Dendritic cell treated with granulocyte-macrophage colony-stimulating factor and Interleukin-4, amounts not matched to agents 40 ng/mL and 50 ng/mL, for 4 days (primary cell): ENCODE results near the gene PRSS48.

ENCODE experiments used
- H3K27ac Mint-ChIP-seq: one replicate; pipeline ENCODE4 v1.8.0; 2022; ENCODE audit warnings: mild to moderate bottlenecking, mixed read lengths
- H3K27me3 Mint-ChIP-seq: one replicate; pipeline ENCODE4 v1.8.0; 2022; ENCODE audit warnings: mild to moderate bottlenecking, mixed read lengths
- H3K36me3 Mint-ChIP-seq: one replicate; pipeline ENCODE4 v1.8.0; 2022; ENCODE audit warnings: low read depth, mixed read lengths
- H3K4me1 Mint-ChIP-seq: one replicate; pipeline ENCODE4 v1.8.0; 2022; ENCODE audit warnings: low read depth, mixed read lengths
- H3K4me3 Mint-ChIP-seq: one replicate; pipeline ENCODE4 v1.8.0; 2022; ENCODE audit warnings: mild to moderate bottlenecking, moderate library complexity, mixed read lengths
- H3K9me3 Mint-ChIP-seq: one replicate; pipeline ENCODE4 v1.8.0; 2022; ENCODE audit warnings: mixed read lengths
- intact Hi-C: fragments of 100-400 bp; cut with micrococcal nuclease; formaldehyde crosslinking; loops from one replicate; pipeline ENCODE4 v1.15.0; 2022

The PRSS48 gene

GRCh38 chr4:151284534-151285245 lies 7.7 kb downstream of the PRSS48 start:
- H3K4me3 Mint-ChIP-seq, result no peak overlapping the region
- H3K4me1 Mint-ChIP-seq, result no peaks in the 10 kb centered on the region
- H3K36me3 Mint-ChIP-seq, result no peaks in the 10 kb centered on the region
- peaks cover 8% of the 10 kb centered on the region for H3K9me3 Mint-ChIP-seq
- peaks cover 3% of the 10 kb centered on the region for H3K27me3 Mint-ChIP-seq
- intact Hi-C loops, result no loop called here
- H3K27ac Mint-ChIP-seq, result no peak overlapping the region

GRCh38 chr4:151287409-151287808 lies 10.4 kb downstream of the PRSS48 start:
- Mint-ChIP-seq H3K4me3 (no peak overlapping the region), H3K9me3 (peaks cover 8% of the 10 kb centered on the region), H3K27me3 (peaks cover 2% of the 10 kb centered on the region), H3K27ac (no peak overlapping the region), H3K36me3 (no peaks in the 10 kb centered on the region), H3K4me1 (no peaks in the 10 kb centered on the region)
- intact Hi-C loops, result no loop called here

- Mint-ChIP-seq H3K4me1 (no peaks in the 10 kb centered on the region), H3K9me3 (no peaks in the 10 kb centered on the region), H3K36me3 (no peaks in the 10 kb centered on the region), H3K27ac (no peak overlapping the region), H3K27me3 (no peaks in the 10 kb centered on the region), H3K4me3 (no peak overlapping the region)
- intact Hi-C loops, result no loop called here
Observed at GRCh38 chr4:151291485-151291884, 14.5 kb downstream of the PRSS48 start.

- Mint-ChIP-seq H3K27ac (no peak overlapping the region), H3K4me1 (no peaks in the 10 kb centered on the region), H3K27me3 (no peaks in the 10 kb centered on the region), H3K36me3 (no peaks in the 10 kb centered on the region), H3K9me3 (no peaks in the 10 kb centered on the region), H3K4me3 (no peak overlapping the region)
- intact Hi-C loops, result no loop called here
Observed at GRCh38 chr4:151292038-151292437, 15.1 kb downstream of the PRSS48 start.

GRCh38 chr4:151294833-151295496 lies 18.0 kb downstream of the PRSS48 start:
- no peaks in the 10 kb centered on the region for H3K27me3 Mint-ChIP-seq
- intact Hi-C loops, result no loop called here
- H3K27ac Mint-ChIP-seq, result no peak overlapping the region
- no peaks in the 10 kb centered on the region for H3K9me3 Mint-ChIP-seq
- H3K4me3 Mint-ChIP-seq, result no peak overlapping the region
- no peaks in the 10 kb centered on the region for H3K36me3 Mint-ChIP-seq
- H3K4me1 Mint-ChIP-seq, result no peaks in the 10 kb centered on the region

- H3K4me1 Mint-ChIP-seq, result no peaks in the 10 kb centered on the region
- no peaks in the 10 kb centered on the region for H3K27me3 Mint-ChIP-seq
- H3K36me3 Mint-ChIP-seq, result no peaks in the 10 kb centered on the region
- H3K27ac Mint-ChIP-seq, result no peak overlapping the region
- intact Hi-C loops, result no loop called here
- H3K4me3 Mint-ChIP-seq, result no peak overlapping the region
- H3K9me3 Mint-ChIP-seq, result peaks cover 2% of the 10 kb centered on the region
Observed at GRCh38 chr4:151296227-151296626, 19.3 kb downstream of the PRSS48 start.

- H3K4me3 Mint-ChIP-seq, result no peak overlapping the region
- intact Hi-C loops, result no loop called here
- no peak overlapping the region for H3K27ac Mint-ChIP-seq
- peaks cover 3% of the 10 kb centered on the region for H3K27me3 Mint-ChIP-seq
- H3K9me3 Mint-ChIP-seq, result peaks cover 9% of the 10 kb centered on the region
- no peaks in the 10 kb centered on the region for H3K36me3 Mint-ChIP-seq
- H3K4me1 Mint-ChIP-seq, result no peaks in the 10 kb centered on the region
Observed at GRCh38 chr4:151297170-151297569, 20.2 kb downstream of the PRSS48 start.

GRCh38 chr4:151302432-151302831 lies 25.5 kb downstream of the PRSS48 start:
- H3K27me3 Mint-ChIP-seq, result peaks cover 3% of the 10 kb centered on the region
- intact Hi-C loops, result no loop called here

GRCh38 chr4:151304226-151304625 lies 27.3 kb downstream of the PRSS48 start:
- H3K36me3 Mint-ChIP-seq, result no peaks in the 10 kb centered on the region
- peaks cover 9% of the 10 kb centered on the region for H3K9me3 Mint-ChIP-seq
- H3K4me1 Mint-ChIP-seq, result no peaks in the 10 kb centered on the region
- intact Hi-C loops, result no loop called here
- no peak overlapping the region for H3K4me3 Mint-ChIP-seq
- H3K27ac Mint-ChIP-seq, result no peak overlapping the region
- peaks cover 3% of the 10 kb centered on the region for H3K27me3 Mint-ChIP-seq

More at GRCh38 chr4:151302432-151302831, 25.5 kb downstream of the PRSS48 start:
- no peak overlapping the region for H3K4me3 Mint-ChIP-seq
- no peaks in the 10 kb centered on the region for H3K36me3 Mint-ChIP-seq
- H3K9me3 Mint-ChIP-seq, result peaks cover 9% of the 10 kb centered on the region
- H3K27ac Mint-ChIP-seq, result no peak overlapping the region
- H3K4me1 Mint-ChIP-seq, result no peaks in the 10 kb centered on the region

GRCh38 chr4:151304755-151305154 lies 27.8 kb downstream of the PRSS48 start:
- Mint-ChIP-seq H3K4me3 (no peak overlapping the region), H3K4me1 (no peaks in the 10 kb centered on the region)
- intact Hi-C loops, result no loop called here

GRCh38 chr4:151310124-151310728 lies 33.3 kb downstream of the PRSS48 start:
- Mint-ChIP-seq H3K9me3 (no peaks in the 10 kb centered on the region), H3K27me3 (no peaks in the 10 kb centered on the region), H3K4me3 (no peak overlapping the region), H3K27ac (no peak overlapping the region), H3K36me3 (no peaks in the 10 kb centered on the region), H3K4me1 (no peaks in the 10 kb centered on the region)
- intact Hi-C loops, result no loop called here

More at GRCh38 chr4:151304755-151305154, 27.8 kb downstream of the PRSS48 start:
- peaks cover 9% of the 10 kb centered on the region for H3K9me3 Mint-ChIP-seq
- peaks cover 3% of the 10 kb centered on the region for H3K27me3 Mint-ChIP-seq
- H3K36me3 Mint-ChIP-seq, result no peaks in the 10 kb centered on the region
- no peak overlapping the region for H3K27ac Mint-ChIP-seq

- Mint-ChIP-seq H3K4me1 (no peaks in the 10 kb centered on the region), H3K27ac (no peak overlapping the region), H3K36me3 (no peaks in the 10 kb centered on the region), H3K27me3 (no peaks in the 10 kb centered on the region), H3K4me3 (no peak overlapping the region), H3K9me3 (no peaks in the 10 kb centered on the region)
- intact Hi-C loops, result no loop called here
Observed at GRCh38 chr4:151313306-151314009, 36.5 kb downstream of the PRSS48 start.

GRCh38 chr4:151314010-151314355 lies 37.0 kb downstream of the PRSS48 start:
- no peak overlapping the region for H3K4me3 Mint-ChIP-seq
- no peaks in the 10 kb centered on the region for H3K27me3 Mint-ChIP-seq
- intact Hi-C loops, result no loop called here
- H3K9me3 Mint-ChIP-seq, result no peaks in the 10 kb centered on the region
- H3K27ac Mint-ChIP-seq, result no peak overlapping the region
- no peaks in the 10 kb centered on the region for H3K36me3 Mint-ChIP-seq
- H3K4me1 Mint-ChIP-seq, result no peaks in the 10 kb centered on the region

- Mint-ChIP-seq H3K27ac (no peak overlapping the region), H3K36me3 (no peaks in the 10 kb centered on the region), H3K4me3 (no peak overlapping the region), H3K9me3 (no peaks in the 10 kb centered on the region), H3K27me3 (no peaks in the 10 kb centered on the region), H3K4me1 (no peaks in the 10 kb centered on the region)
- intact Hi-C loops, result no loop called here
Observed at GRCh38 chr4:151314479-151314878, 37.5 kb downstream of the PRSS48 start.
